HG02938 (cell line): ENCODE data around the gene ZNRF1.
A peak's percentile ranks its signal among the peaks of the same experiment; 100 is the strongest.
"Not testable (repeated sequence)": the region's sequence is repeated elsewhere in the genome, so short reads cannot be mapped to it uniquely, and the experiment has no call there.

ENCODE experiments used
- ATAC-seq: cut with Tn5 transposase; IDR thresholded peaks from one replicate; pipeline ENCODE4 v1.9.1; 2021; ENCODE audit warnings: mild to moderate bottlenecking, moderate library complexity; ENCODE audit not compliant: unreplicated experiment

The ZNRF1 gene

DNA sequence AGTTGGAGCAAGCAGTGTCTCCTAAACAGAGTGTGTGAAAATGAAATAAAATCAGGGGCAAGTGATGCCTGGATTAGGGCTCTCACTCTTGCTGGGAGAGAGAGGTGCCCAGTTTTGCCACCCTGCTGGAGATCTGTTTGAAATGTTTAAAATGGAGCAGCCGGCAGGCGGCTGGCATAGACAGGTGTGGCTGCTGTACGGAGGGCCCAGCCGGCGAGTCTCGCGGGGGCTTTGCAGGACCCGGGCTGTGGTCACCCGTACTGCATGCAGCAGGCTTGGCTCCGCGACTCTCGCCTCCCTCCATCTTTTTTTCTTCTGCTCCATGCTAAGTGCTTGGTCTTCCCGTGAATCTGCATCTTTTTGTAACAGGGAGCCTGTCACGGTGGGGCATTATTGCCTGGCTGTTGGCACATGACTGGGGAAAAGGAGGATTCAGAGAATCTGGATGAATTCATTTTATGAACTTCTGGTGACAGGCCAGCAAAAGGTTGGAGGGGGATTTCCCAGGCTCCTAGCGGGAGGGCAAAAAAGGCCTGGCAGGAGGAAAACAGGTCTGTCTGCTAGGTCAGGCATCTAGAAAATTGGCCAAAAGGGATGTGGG, 1.8 kb downstream of the ZNRF1 start:
- no peak for ATAC-seq

DNA sequence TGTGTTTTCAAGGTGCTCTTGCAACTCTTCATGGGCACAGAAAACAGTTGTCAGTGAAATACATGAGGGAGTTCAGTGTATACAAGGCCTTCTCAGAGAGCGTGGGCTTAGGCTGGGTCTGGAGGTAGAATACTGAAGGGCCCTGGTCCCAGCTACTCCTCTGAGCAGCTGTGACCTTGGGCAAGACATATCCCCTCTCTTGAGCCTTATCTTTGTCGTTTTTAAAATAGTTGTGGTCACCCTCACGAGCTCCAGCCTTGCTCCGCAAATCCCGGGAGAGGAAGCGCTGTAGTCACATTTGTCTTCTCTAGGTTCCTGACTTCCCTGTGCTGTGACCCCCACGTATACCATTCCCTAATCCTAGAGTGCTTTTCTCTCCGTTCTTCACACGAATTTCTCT, 3.6 kb downstream of the ZNRF1 start:
- no peak for ATAC-seq

DNA sequence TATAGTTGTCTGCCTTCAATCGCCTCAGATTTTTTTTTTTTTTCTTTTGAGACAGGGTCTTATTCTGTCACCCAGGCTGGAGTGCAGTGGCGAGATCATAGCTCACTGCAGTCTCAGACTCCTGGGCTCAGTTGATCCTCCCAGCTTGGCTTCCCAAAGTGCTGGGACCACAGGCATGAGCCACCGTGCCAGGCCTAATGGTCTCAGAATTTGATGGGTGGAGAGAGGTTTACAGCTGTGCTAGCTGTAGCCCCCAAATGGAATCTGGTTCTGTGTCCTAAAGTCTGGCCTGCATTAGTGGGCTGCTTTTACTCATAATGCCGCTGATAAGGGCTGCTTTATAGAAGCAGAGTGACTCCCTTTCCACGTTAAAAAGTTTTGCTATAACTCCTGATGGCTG, 5.1 kb downstream of the ZNRF1 start:
- ATAC-seq, result no peak

DNA sequence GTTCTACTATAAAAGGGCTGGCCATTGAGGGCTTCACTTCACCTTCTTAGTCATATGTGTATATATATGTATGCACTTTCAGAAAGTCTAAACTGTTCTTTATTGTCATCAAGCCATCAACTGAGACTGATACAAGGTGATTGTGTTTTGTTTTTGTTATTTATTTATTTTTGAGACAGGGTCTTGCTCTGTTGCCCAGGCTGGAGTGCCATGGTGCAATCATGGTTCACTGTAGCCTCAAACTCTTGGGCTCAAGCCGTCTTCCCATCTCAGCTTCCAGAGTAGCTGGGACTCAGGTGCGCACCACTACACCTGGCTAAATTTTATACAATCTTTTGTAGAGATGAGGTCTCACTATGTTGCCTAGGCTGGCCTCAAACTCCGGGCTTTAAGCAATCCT, 5.6 kb downstream of the ZNRF1 start:
- no peak for ATAC-seq

DNA sequence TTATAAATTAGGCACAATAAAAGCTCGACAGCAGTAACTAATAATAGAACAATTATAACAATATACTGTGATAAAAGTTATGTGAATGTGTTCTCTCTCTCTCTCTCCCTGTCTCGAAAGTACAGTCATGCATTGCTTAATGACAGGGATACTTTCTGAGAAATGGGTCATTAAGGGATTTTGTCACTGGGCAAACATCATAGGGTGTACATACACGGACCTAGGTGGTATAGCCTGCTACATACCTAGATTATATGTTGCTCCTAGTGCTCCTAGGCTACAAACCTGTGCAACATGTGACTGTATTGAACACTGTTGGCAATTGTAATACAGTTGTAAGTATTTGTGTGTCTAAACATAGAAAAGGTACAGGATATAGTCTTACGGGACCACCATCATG, 6.9 kb downstream of the ZNRF1 start:
- no peak for ATAC-seq

DNA sequence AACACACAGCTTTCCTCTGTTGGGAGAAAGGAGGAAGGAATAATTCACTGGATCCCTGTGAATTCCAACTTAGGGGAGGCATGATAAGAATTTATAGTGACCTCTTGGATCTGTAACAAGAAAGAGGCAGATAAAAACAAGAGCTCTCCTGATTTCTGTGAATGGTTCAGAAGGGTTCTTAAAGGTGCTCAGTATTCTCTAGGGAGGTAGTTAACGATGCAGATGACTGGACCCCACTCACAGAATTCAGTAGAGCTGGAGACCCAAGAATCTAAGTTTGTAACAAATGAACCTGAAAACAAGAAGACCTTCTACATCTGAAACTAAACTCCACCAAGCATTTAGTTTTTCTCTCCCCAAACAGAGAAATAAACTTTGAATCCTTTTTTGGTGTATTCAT, 8.6 kb downstream of the ZNRF1 start:
- no peak for ATAC-seq

DNA sequence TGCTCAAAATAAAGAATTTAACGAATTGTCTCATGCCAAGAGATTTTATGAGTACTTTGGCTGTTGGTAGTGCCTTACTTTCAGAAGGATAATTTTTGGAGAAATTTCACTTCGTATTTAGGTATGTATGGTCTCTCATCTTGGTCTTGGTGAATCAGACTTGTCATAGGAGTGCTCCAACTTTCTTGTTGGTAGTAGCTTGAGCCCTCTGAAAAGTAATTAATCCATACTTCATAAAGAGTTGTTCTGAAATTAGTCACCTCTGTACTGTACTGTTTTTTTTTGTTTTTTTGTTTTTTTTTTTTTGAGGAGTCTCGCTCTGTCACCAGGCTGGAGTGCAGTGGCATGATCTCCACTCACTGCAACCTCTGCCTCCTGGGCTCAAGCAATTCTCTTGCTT, 11.6 kb downstream of the ZNRF1 start:
- ATAC-seq, result no peak

DNA sequence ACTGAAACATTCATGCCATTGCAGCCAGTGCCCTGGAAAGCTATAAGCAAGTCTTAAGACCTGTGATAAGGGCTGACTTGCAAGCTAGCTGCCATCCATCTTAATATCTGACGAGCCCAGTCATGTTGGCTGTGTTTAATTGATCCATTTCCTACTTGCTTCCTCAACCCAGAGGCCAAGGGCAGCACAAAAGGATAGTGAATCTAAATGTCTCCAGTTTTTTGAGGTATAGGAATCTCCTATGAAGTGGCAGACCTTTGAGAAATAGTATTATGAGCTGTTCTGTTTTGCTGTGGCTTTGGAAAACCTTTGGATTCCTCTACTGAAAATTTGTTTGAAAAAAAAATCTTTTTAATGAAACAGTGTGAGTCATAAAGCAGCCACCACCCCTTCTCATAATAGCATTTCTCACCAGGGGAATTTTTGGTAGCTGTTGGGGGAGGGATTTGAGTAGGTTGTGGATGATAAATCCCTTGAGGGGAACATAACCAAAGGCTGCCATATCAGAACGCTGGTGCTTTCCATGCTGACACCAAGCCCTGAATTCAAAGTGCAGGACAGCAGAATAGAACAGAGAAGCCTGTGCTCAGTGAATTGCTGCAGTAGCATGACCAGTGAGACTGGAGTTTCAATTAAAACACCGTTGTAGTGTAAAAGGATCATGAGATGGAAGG, 12.9 kb downstream of the ZNRF1 start:
- peak; percentile 80 for ATAC-seq

DNA sequence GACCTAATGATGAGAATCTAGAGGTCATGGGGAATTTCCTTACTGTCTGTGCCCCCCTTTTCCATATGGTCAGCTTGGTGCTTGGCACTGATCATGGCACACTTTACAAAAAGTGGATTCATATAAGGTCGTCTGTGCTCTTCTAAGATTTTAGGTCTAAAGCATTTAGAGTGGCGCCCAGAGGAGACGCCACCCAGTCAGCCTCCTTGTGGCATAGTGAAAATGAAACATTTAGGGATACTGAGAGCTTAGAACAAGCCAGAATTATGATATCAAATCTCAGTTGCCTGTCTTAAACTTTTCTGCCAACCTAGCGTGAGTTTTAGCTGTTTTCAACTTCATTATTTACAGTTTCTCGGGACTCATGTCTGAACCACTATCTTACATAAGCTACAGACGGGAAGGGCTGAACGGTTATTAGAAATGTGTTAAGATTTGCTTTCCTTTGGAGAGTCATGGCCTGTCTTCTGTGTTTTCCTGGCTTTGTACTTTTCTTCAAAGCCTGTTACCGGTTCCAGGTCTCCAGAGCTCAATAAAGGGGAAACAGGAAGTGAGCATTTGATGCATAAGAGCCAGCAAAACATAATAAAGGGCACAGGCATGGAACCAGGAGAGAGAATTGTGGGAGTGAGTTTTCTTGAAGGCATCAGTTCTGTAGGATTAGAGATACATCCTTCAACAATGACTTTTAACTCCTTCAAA, 13.7 kb downstream of the ZNRF1 start:
- ATAC-seq, result no peak

DNA sequence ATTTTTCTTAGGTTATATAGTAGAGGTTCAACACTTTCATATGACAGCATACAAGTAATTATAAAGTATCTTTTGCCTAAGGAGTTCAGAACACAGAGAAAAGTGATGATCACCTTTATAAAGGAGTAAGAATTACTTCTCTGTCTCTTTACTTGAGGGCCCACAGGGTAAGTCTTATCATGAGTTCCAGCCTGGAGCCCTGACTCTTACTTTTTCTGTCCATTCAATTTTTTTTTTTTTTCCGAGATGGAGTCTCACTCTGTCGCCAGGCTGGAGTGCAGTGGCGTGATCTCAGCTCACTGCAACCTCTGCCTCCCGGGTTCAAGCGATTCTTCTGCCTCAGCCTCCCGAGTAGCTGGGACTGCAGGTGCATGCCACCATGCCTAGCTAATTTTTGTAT, 14.3 kb downstream of the ZNRF1 start:
- not testable (repeated sequence) for ATAC-seq

DNA sequence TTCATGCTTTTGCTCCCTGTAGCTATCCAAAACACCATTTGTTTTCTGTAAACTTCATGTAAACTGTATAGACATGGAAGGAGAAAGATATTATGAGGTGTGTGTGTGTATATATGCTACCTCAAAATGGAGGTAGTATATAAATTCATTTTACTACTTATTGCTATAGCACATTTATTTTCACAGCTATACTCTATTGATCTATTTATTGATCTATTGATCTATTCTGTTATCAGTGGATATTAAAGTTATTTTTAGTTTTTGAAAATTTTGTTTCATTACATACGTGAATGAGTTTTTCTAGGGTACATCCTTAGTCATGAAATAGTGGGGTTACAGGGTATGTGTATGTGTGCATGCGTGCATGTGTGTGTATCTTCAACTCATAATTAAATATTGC, 15.5 kb downstream of the ZNRF1 start:
- ATAC-seq, result no peak

DNA sequence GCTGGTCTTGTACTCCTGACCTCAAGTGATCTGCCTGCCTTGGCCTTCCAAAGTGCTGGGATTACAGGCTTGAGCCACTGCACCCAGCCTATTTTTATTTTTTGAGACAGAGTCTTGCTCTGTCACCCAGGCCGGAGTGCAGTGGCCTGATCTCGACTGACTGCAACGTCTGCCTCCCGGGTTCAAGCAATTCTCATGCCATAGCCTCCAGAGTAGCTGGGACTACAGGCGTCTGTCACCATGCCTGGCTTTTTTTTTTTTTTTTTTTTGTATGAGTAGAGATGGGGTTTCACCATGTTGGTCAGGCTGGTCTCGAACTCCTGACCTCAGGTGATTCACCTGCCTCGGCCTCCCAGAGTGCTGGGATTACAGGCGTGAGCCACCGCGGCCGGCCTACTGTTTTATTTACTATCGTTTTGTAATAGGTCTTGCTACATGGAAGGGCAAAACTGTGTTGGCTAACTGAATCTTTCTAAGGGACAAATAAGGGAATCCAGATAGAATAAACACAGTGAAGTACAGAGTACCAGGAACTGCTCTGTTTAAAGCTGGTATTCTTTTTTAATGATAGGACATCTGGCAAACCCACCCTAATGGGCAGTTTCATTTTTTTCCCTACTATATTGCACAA, 17.7 kb downstream of the ZNRF1 start:
- not testable (repeated sequence) for ATAC-seq

DNA sequence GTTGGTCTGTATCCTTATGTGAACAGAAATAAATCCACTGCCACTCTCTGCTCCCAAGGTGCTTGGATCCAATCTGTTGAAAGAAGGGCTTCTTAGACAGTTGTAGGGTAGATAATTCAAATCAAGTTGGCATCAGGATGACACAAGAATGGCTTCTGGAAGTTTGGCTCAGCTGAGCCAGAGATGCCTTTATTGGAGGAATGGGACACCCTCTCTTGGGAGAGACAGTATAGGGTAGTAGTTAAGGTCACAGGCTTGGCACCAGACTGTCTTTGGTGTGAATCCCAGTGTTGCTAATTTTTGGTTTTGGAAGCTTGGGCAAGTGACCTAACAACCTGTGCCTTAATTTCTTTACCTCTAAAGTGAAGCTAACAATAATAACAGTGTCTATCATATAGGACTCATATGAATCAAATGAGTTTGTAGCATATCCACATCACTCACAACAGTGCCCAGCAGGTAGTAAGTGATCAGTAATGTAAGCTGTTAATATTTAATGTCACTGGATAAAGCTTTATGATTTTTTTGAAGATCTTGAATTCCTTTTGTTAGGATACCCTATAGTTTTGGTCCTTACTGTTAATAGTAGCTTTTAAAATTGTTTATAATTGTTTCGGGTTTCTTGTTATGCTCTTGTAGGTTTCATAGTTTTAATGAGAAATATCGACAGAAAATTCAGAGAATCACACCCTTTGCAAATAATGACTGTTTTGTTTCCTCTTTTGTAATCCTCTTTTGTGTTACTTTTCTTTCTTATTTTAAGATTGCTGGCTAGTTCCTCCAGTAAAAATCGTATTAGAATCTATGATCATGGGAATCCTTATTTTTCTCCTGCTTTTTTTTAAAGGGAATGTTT, 19.1 kb downstream of the ZNRF1 start:
- ATAC-seq, result no peak

DNA sequence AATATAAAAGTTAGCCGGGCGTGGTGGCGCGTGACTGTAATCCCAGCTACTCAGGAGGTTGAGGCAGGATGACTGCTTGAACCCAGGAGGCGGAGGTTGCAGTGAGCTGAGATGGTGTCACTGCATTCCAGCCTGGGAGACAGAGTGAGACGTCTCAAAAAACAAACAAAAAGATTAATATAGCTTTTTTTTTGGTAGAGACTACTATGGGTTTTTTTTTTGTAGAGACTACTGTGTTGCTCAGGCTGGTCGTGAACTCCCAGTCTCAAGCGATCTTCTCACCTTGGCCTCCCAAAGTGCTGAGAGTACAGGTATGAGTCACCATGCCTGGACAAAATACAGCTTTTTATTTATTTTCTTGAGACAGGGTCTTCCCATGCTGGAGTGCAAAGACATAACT, 20.2 kb downstream of the ZNRF1 start:
- no peak for ATAC-seq

DNA sequence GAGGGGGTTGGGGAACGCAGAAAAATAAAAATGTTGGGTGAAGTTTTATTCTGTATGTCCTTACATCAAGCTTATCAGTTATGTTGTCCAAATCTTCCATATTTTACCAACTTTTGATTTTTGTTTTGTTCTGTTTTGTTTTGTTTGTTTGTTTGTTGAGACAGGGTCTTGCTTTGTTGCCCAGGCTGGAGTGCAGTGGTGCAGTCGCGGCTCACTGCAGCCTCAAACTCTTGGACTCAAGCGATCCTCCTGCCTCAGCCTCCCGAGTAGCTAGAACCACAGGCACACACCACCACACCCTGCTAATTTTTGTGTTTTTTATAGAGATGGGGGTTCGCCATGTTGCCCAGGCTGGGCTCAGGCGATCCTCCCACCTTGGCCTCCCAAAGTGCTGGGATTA, 20.8 kb downstream of the ZNRF1 start:
- no peak for ATAC-seq

DNA sequence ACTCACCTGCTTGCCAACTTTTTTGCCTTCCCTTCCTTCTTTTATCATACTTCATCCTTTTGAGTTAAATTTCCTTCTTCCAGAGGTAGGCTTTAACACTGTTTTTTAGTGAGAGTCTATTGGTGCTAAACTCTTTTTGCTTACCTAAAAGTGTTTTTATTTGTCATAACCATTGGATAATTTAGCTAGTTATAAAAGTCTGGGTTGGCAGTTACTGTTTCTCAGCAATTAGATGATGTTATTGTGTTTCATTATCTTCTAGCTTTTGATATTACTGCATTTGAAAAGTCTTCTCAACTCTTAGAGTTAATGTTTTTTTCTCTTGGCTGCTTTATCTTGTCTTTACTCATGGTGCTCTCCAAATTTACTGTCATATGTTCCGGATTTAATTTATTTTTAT, 22.6 kb downstream of the ZNRF1 start:
- ATAC-seq, result no peak

DNA sequence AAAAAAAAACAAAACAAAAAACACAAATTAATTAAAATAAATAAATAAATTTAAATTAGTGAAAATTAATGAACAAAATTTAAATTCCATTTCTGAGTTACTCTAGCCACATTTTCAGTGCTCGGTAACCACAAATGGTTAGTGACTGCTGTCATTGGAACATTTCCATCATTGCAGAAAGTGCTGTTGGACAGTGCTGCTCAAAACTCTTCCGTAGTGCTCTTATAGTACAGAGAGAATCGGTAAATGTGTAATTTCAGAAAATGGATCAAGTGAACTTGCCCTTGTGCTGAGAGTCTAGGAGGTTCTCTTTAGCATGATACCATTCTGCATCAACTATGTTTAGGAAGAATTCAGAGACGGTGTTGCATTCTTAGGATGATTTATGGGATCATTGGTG, 23.7 kb downstream of the ZNRF1 start:
- ATAC-seq, result no peak

DNA sequence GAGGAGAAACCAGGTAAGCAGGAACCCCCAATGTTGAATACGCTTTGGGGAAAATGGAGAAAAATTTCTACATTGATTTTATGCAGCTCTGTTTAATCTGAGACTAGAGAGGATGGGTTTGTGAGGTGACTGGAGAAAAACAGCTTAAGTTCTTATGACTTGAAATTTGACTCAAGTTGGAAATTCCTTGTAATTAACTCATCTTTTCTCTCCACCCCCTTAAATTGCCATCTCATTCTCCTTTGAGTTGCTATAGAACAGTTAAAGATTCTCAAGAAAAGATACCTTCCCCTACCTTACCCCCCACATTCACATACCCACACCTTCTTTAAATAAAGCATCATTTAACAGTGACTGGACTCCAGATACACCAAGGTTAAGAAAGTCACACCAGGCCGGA, 24.2 kb downstream of the ZNRF1 start:
- no peak for ATAC-seq

DNA sequence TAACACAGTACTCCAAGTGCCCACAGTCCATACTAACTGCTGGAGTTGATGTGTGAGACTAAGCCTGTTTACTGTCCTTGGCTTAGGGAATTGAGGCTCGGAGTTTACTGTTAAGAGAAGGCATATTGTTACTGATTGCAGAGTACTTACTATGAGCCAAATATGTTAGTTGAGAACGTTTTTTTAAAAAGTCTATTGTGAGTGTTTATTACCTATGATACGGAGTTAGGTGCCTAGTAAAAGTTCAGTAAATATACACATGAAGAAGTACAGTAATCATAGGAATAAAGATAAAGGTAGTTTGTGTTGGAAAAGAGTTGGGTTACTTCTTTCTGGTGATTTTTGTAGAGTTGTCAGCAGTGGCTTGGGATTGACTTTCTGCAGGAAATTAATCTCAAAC, 25.4 kb downstream of the ZNRF1 start:
- no peak for ATAC-seq

DNA sequence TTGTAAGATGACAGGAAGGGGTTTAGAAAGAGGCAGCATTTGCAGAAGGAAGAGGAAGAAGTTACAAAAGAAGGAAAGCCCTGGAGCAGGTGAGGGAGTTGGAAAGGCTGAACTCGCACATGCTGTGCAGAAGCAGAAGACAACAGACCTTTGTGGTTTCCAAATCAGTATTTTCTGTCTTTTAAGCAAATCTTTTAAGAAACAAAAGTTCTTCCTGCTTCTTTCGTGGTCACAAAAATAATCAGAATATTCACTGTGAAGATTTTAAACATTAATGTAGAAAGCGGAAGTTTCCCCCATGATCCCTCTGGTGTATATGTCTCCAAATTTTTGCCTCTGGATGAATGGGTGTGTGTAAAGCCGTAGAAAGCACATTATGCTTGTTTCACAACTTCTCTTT, 25.8 kb downstream of the ZNRF1 start:
- ATAC-seq, result no peak

DNA sequence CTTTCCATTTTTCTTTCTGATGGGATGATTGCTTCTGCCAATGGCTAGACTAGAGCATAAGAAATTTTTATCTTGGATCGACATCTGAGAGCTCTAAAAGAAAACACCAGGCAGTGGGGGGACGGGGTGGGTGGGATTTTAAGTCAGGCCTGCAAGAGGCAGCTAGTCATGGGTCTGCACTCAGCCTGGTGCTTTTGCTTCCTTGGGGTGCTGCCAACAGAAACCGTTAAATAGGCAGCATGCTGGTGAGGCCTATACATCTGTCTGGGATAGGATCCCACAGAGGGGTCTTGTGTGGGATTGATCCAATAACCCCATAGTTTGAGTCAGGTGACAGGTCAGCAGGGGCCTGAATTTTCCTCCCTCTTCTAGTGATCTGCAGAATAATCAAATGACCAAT, 26.9 kb downstream of the ZNRF1 start:
- no peak for ATAC-seq
